ENCODE data around the gene C3.

- TF ChIP-seq CTCF (IDR thresholded peaks at IDR 0.05) (no peak), POLR2A (IDR thresholded peaks at IDR 0.05) (no peak)
Observed at GRCh38 chr19:6730941-6731670, 10.7 kb upstream of the C3 start.
